ENCODE data around the gene ARL16. TPM values are rescaled to one million over a fixed set of nuclear protein-coding genes. Genes with fewer than 3 reads are reported as not detected.

ARL16 gene
- total and polyA plus RNA-seq, 2 of the 8 experiments (the other 6 are each of a cell fraction or from before 2014, with no cell fraction given), result 37.0 to 60.8 TPM

DNA sequence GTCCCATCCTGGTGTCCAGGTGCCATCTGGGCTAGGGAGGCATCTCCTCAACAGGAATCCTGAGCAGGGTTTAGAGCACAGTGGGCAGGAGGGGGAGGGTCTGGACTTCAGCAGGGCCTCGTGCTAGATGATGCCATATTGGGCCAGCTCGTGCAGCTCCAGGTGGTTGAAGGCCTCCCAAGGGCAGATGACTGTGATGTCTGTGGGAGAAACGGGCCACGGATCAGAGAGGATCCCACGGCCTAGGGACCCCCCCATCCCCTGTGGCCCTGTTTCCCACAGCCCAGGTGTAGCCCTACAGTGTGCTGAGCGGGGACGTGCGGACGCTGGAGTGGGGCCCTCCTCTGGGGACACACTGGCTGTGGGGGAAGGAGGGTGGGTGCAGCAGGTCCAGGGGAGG is 32.6 kb downstream of the ARL16 start (continued):
- TF ChIP-seq, protein P1, sequence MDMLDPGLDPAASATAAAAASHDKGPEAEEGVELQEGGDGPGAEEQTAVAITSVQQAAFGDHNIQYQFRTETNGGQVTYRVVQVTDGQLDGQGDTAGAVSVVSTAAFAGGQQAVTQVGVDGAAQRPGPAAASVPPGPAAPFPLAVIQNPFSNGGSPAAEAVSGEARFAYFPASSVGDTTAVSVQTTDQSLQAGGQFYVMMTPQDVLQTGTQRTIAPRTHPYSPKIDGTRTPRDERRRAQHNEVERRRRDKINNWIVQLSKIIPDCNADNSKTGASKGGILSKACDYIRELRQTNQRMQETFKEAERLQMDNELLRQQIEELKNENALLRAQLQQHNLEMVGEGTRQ (IDR thresholded peaks at IDR 0.05; ENCODE audit: low read length), result no peak
- TF ChIP-seq ASH2L (IDR thresholded peaks at IDR 0.05; ENCODE audit: low read length), result no peak
